DND-41 (cell line): ENCODE results near the gene IGLL1.

ENCODE experiments used
- CTCF ChIP-seq: IDR thresholded peaks from 2 replicates; pipeline ENCODE4 v1.5.1; 2012; ENCODE audit warnings: borderline replicate concordance, low read length, moderate library complexity, mild to moderate bottlenecking; ENCODE audit not compliant: poor library complexity, severe bottlenecking; ENCODE audit errors: extremely low read depth
- EZH2 ChIP-seq: IDR thresholded peaks from 3 replicates; pipeline ENCODE4 v1.6.1; 2012; ENCODE audit warnings: borderline replicate concordance, low read depth, mild to moderate bottlenecking, moderate library complexity, low read length, inconsistent platforms; ENCODE audit not compliant: severe bottlenecking

GRCh38 chr22:23591846-23592245, 11.8 kb upstream of the IGLL1 start:
- TF ChIP-seq EZH2 (no peak), CTCF (no peak)
